NCI-H128 (cell line): ENCODE measurements around the gene ZNF672.
A peak's percentile ranks its signal among the peaks of the same experiment; 100 is the strongest.
"Not testable (repeated sequence)": the region's sequence is repeated elsewhere in the genome, so short reads cannot be mapped to it uniquely, and the experiment has no call there.

Experiments
- DNase-seq: peaks from one replicate; lab custom pipeline; 2025; ENCODE audit not compliant: unreplicated experiment; lab: John Stamatoyannopoulos, UW

ZNF672 gene

DNA sequence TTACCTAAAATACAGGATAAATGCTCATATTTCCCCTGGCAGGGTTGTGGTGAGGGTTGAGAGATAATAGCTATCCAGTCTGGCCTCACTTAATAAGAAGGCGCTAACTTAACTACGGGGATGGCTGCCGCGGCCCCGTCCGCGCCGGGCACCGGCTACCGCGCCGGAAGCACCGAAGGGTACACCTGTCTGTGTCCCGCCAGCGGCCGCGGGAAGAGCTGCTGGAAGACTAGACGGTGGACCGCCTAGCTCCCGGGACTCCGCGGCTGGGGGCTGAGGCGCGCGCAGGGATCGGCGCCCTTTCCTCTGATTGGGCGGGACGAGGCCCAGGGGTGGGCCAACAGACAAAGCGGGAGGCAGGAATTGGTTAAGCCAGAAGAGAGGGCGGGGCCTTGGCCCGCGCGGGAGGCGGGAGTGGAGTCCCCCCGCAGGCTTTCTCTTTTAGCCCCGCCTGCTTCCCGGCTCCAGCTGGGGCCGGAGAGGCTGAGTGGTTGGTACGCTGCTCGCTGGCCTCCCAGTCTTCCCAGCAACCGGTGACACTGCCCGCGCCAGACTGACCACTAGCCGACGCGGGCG is at the start of gene ZNF672:
TSS of gene ZNF672 (plus strand) at position 444 of the 576 bp plus-strand sequence. CDS start 9,051 bp downstream, outside the sequence.
- DNase-seq, result peak; percentile 99

GRCh38 chr1:248788327-248788726 is 49.7 kb upstream of the ZNF672 start:
- DNase-seq, result no peak

DNA sequence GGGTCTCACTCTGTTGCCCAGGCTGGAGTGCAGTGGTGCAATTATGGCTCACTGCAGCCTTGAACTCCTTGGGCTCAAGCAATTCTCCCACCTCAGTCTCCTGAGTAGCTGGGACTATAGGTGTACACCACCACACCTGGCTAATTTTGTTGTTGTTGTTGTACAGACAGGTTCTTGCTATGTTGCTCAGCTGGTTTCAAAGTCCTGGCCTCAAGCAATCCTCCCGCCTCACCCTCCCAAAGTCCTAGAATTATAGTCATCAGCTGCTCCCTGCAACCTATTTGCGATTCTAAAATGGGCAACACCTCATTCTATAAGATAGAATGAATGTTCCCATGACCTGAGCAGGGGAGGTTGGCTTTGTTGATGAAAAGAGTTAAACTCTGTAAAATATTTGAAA is 48.7 kb upstream of the ZNF672 start:
- DNase-seq, result not testable (repeated sequence)

- no peak for DNase-seq
Observed at GRCh38 chr1:248790456-248790855, 47.6 kb upstream of the ZNF672 start.

- no peak for DNase-seq
Observed at GRCh38 chr1:248791010-248791409, 47.0 kb upstream of the ZNF672 start.

DNA sequence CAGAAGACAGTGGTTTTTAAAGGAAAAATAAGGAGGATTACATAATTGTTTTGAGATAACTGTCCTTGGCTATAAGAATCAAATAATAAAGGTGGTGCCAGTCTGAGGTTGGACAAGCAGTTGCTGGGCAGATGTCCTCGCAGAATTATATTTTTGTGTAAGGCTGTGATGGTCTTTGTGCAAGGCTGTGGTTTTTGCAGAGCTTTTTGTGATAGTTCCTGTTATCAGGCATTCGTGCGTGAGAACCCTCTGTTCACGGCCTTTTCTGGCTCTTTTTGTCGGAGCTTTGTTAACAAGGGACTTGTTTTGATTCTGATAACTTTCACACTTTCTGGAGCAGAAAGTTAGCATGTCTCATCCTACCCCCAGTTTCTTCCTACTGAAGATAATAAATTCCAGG is 45.7 kb upstream of the ZNF672 start:
- DNase-seq, result no peak

GRCh38 chr1:248793592-248793991 is 44.4 kb upstream of the ZNF672 start:
- DNase-seq, result no peak

- DNase-seq, result not testable (repeated sequence)
Observed at GRCh38 chr1:248794663-248795062, 43.4 kb upstream of the ZNF672 start.

DNA sequence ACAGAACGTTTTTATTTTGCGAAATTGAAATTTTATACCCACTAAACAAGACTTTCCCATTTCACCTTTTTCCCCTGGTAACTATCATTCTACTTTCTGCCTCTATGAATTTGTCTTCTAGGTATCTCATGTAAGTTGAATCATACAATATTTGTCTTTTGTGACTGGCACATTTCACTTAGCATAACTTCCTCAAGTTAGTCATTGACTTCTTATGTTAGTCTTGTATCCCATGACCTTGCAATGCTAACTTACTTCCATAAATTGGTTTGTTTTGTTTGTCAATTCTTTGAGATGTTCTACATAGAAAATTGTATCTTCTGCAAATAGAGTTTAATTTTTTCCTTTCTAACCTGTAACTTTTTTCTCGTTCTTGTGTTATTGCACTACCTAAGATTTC is 39.2 kb upstream of the ZNF672 start:
- no peak for DNase-seq

DNA sequence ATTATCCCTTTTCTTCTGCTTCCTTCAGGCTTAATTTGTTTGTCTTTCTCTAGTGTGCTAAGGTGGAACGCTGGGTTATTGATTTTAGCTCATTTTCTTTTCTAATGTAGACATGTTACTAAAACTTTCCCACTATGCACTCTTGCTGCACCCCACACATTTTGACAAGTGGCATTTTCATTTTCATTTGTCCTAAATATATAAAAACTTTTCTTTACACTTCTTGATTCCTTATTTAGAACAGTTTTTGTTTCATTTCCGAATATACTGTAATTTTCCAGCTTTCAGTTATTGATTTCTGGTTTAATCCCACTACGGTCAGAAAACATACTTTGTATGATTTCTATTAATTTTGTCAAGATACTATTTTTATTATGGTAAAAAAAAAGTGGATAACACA is 37.6 kb upstream of the ZNF672 start:
- DNase-seq, result no peak

- no peak for DNase-seq
Observed at GRCh38 chr1:248802454-248802853, 35.6 kb upstream of the ZNF672 start.

DNA sequence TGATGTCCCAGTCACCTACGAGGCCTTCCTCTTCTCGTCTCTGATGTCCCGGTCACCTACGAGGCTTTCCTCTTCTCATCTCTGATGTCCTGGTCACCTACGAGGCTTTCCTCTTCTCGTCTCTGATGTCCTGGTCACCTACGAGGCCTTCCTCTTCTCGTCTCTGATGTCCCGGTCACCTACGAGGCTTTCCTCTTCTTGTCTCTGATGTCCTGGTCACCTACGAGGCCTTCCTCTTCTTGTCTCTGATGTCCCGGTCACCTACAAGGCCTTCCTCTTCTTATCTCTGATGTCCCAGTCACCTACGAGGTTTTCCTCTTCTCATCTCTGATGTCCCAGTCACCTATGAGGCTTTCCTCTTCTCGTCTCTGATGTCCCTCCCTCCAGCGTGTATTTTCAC is 34.5 kb upstream of the ZNF672 start:
- not testable (repeated sequence) for DNase-seq

DNA sequence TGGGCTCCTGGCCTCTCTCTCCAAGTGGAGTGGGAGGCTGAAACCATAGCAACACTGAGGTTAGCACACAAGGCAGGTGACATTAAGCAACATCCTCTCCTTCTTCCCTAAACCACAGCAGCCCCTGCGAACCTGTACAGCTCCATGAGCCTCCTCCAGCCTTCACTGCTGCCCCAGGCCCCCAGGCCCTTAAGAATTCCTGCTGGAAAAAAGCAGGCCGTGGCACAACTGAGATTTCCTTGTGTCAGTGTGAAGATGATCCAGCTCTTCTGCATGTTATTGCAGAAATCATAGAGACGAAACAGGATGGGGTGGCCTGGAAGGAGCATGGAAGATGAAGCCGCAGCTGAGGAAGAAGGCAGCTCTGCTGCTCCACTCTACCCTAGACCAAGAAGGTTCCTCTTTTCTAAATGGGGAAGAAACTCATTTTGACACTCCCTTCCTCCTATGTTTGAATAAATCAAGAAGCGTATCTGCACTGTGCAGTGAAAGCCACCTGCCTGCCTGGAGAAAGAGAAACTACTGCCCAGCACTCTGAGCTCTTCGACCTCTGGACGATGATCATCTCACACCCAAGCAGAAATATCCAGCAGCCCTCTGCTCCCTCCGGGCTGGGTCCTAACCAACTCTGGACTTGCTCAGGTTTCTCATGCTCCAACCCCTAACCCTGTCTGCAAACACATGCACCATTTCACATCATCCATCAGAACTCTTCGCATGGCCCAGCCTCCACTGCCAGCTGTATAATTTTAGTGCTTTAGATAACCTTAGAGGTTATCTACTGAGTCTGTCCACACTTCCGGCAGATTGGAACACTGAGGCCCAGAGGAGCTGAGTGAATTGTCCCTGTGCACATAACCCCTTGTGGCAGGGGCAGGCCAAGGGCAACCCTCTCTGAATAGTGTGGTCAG is 33.0 kb upstream of the ZNF672 start:
- DNase-seq, result no peak

DNA sequence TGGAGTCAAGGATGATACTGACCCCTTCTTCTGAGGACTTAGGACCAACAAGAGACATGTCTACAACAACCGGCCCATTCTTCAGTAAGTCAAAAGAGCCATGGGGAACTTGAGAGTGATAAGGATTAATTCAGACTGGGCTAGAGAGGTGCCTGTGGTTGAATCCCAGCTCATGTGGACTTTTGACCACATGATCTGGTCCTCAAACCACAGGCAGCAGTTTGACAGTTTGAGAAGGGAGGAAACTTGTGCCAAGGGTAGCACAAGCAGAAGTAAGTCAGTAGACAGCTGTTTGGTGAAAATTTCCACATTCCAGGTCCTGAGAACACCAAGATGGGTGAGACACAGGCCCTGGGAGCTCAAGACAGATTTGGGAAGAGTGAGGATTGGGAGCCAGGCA is 32.1 kb upstream of the ZNF672 start:
- no peak for DNase-seq

- DNase-seq, result no peak
Observed at GRCh38 chr1:248807067-248807737, 30.8 kb upstream of the ZNF672 start.

DNA sequence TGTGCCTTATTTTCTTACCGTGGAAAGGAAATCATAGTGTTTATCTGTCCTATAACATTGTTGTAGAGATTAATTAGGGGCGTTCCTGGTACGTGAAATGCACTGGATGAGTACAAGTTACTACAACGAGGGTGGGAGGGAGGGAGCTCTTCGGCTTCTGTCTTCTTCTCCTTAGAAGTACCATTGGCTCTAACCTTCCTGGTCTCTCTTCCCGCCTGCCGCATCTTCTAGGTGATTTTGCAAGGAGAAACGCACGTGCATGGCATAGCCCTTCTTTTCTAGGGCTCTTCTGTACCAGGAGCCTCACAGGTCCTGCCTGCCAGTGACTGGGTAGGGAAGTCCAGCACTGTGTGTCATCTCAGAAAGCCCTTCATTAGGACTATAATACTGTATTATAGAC is 29.1 kb upstream of the ZNF672 start:
- no peak for DNase-seq

GRCh38 chr1:248810000-248810726 is 27.9 kb upstream of the ZNF672 start:
- DNase-seq, result no peak

DNA sequence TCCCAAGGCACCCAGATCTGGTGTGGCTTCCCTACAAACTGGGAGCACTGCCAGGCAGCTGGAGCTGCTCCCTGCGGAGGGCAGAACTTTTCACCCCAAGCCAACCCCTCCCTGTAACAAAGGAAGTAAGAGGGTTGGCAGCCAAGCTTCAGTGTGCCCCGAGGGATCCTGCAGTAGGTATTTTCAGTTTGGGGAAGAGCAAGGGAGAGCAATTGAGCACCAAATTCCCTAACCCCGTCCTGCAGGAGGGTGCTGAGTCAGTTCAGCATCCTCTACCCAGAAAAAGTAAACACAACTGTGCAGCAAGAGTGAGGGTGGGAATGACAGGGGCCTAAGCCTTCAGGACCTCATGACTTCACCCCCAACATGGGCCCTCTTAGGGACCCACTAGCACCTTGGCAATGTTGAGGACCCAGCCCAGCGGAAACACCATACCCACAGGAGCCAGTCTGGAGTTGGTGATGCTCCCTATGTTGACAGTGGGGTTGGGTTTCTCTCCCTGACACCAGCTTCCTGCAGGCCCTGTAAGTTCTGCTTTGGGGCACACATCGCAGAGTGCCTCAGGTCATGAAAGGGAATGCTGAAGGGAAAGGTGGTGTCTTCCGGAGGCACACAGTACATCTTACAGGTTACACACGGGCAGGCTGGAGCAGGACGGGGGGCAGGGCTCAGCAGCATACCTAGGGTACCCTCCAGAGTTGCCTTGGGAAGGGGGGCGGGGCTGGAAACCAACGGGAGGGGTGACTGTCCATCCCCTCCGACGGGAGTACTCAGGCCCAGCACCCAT is 27.1 kb upstream of the ZNF672 start:
- no peak for DNase-seq

DNA sequence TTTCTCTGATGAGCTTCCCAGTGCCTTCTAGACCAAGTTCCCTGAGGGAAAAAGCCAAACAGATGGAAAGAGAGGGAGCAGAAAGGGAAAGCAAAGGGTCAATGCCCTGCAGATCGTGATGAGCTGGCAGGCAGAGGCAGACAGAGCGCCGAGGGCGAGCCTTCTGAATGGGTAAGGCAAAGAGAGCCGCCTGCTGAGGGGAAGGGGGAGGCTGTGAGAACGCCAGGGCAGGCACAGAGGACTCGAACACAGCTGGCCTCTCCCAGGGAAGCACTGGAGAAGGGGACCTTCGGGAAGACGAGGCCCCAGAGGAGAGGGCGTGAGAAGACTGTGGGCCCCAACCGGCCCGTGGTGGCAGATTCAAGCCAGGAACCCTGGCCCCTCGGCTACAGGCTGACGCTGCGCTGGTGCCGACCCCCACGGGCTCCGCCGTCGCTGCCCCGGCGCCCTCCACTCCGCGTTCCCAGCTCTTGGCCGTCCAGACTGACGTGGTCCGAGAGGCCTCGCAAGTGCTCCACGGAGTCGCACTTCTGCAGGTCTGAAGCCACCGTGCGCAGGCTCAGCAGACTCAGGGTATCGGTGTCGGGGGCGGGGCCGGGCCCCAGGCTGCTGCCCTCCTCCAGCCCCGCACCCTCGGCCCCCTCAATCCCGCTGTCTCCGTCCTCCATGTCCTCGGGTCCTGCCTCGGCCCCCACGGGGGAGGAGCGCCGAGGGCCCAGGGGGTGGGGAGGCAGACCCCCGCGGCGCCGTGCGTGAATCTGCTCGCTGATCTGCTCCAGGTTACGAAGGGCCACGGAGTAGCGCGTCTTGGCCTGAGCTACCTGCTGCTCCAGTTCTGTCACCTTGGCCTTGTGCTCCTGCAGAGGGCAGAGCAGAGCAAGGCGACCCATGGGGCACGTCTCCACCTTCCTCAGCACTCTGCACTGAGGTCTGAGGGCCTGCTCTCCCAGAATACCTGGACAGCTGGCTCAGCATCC is 26.2 kb upstream of the ZNF672 start:
- DNase-seq, result no peak
